IgD-negative memory B cell (primary cell): Measurements from ENCODE around the gene ORAI1. TPM values are rescaled to one million over a fixed set of nuclear protein-coding genes. Genes with fewer than 3 reads are reported as not detected.
A peak's percentile ranks its signal among the peaks of the same experiment; 100 is the strongest.
"Not testable (repeated sequence)": the region's sequence is repeated elsewhere in the genome, so short reads cannot be mapped to it uniquely, and the experiment has no call there.

Experiments used
- H3K27ac Mint-ChIP-seq, 3 donors: one replicate each; pipeline ENCODE4 v1.8.0; 2020 to 2022; ENCODE audit warnings: mild to moderate bottlenecking in 3 of 3, mixed read lengths in 3 of 3, moderate library complexity in 1 of 3
- H3K27me3 Mint-ChIP-seq: one replicate; pipeline ENCODE4 v1.8.0; 2021; ENCODE audit warnings: mixed read lengths
- H3K36me3 Mint-ChIP-seq: one replicate; pipeline ENCODE4 v1.8.0; 2020; ENCODE audit warnings: mild to moderate bottlenecking, mixed read lengths
- H3K4me1 Mint-ChIP-seq, 3 donors: one replicate each; pipeline ENCODE4 v1.8.0; 2020 to 2022; ENCODE audit warnings: mixed read lengths in 3 of 3, mild to moderate bottlenecking in 1 of 3
- H3K4me3 Mint-ChIP-seq, 4 donors: one replicate each; pipeline ENCODE4 v1.8.0; 2020 to 2022; ENCODE audit warnings: mild to moderate bottlenecking in 4 of 4, mixed read lengths in 4 of 4, moderate library complexity in 3 of 4
- H3K9me3 Mint-ChIP-seq, 3 donors: one replicate each; pipeline ENCODE4 v1.8.0; 2020 to 2021; ENCODE audit warnings: mixed read lengths in 3 of 3, mild to moderate bottlenecking in 1 of 3
- polyA plus RNA-seq: library from polyadenylated mRNA; unstranded; fragments of 300-500 nt; fragmentation: Illumina TruSeq; gene quantifications from one replicate; pipeline ENCODE4 v1.2.3, GENCODE V29; 2021

Gene ORAI1
- polyA plus RNA-seq, 1 donor from 2014 or later = 109 TPM

- Mint-ChIP-seq H3K27me3 (no peaks in the 10 kb centered on the region), H3K36me3 (peaks cover 4% of the 10 kb centered on the region), H3K4me1 (peaks cover 0 to 4% (median 3%) of the 10 kb centered on the region in 3 donors), H3K9me3 (no peaks in the 10 kb centered on the region), H3K27ac (peak overlapping the region in 1 of 3 donors; percentile 5), H3K4me3 (no peak overlapping the region)
These were observed 25.0 kb downstream of the ORAI1 start for GRCh38 chr12:121651320-121651719.

DNA sequence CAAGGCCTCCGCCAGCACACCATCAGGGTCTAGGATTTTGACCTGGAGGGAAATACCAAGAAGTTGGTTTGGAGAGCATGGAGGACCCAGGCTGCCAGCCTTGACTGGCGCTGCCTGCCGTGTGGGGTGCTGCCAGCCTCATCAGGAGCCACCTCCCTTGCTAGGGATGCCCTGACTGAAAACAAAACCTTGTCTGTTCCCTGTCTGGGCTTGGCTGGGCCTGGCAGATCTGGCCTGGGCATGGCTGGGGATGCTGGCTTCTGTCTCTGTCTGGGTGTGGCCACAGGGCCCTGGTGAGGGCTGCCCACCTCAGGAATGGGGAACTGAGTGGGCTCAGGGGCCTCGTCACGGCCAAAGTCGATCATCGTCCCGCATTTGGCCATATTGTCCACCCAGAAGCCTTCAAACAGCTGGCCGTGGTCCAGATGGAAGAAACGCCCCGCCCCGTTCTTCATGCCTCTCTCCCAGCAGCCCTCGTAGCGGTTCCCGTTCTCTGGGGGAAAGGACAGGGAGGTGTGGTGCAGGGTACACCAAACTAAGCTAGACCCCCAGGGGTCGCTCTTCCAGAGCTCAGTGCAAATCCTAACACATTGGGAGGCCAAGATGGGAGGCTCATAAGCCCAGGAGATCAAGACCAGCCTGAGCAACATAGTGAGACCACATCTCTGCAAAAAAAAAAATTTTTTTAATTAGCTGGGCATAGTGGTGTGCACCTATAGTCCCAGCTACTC, 26.6 kb downstream of the ORAI1 start:
- Mint-ChIP-seq H3K27ac (no peak overlapping the region), H3K4me1 (peaks cover 7 to 10% (median 10%) of the 10 kb centered on the region in 3 donors), H3K4me3 (no peak overlapping the region)

GRCh38 chr12:121653999-121654398, 27.7 kb downstream of the ORAI1 start:
- Mint-ChIP-seq H3K27ac (peak overlapping the region in 2 of 3 donors; percentile 55 to 80), H3K27me3 (no peaks in the 10 kb centered on the region), H3K9me3 (no peaks in the 10 kb centered on the region), H3K4me3 (no peak overlapping the region), H3K36me3 (peaks cover 1% of the 10 kb centered on the region), H3K4me1 (peaks cover 13 to 17% (median 17%) of the 10 kb centered on the region in 3 donors)

More for the DNA sequence above, 26.6 kb downstream of the ORAI1 start:
- no peaks in the 10 kb centered on the region for H3K9me3 Mint-ChIP-seq
- no peaks in the 10 kb centered on the region for H3K27me3 Mint-ChIP-seq
- H3K36me3 Mint-ChIP-seq = peaks cover 1% of the 10 kb centered on the region

GRCh38 chr12:121656122-121656521, 29.8 kb downstream of the ORAI1 start:
- Mint-ChIP-seq H3K36me3 (peaks cover 1% of the 10 kb centered on the region), H3K9me3 (no peaks in the 10 kb centered on the region), H3K27me3 (no peaks in the 10 kb centered on the region), H3K4me1 (peaks cover 19 to 22% (median 21%) of the 10 kb centered on the region in 3 donors), H3K27ac (no peak overlapping the region), H3K4me3 (peak overlapping the region in 1 of 4 donors; percentile 49)

DNA sequence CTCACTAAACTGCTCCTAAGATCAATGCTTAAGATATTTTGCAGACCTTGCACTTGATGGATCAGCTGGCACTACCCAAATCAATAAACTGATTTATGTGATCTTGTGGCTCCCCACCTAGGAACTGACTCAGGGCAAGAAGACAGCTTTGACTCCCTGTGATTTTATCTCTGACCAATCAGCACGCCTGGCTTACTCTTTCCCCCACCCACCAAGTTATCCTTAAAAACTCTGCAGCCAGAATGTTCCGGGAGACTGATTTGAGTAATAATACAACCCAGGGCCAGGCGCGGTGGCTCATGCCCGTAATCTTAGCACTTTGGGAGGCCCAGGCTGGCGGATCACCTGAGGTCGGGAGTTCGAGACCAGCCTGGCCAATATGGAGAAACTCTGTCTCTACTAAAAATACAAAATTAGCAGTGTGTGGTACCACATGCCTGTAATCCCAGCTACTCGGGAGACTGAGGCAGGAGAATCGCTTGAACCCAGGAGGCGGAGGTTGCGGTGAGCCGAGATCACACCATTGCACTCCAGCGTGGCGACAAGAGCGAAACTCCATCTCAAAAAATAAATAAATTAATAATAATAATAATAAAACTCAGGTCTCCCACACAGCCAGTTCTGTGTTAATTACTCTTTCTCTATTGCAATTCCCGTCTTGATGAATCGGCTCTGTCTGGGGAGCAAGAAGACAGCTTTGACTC, 31.1 kb downstream of the ORAI1 start:
- Mint-ChIP-seq H3K4me1 (peaks cover 19 to 22% (median 21%) of the 10 kb centered on the region in 3 donors), H3K4me3 (peak overlapping the region in 3 of 4 donors; percentile 41 to 89 (median 47)), H3K27me3 (no peaks in the 10 kb centered on the region), H3K9me3 (no peaks in the 10 kb centered on the region), H3K27ac (peak overlapping the region; percentile 81 to 89 (median 86)), H3K36me3 (peaks cover 1% of the 10 kb centered on the region)

GRCh38 chr12:121661353-121662105, 35.2 kb downstream of the ORAI1 start:
- not testable (repeated sequence) for H3K27me3 Mint-ChIP-seq
- H3K27ac Mint-ChIP-seq = peak overlapping the region in 2 of 3 donors; percentile 25 to 39

GRCh38 chr12:121663610-121663929, 37.2 kb downstream of the ORAI1 start:
- Mint-ChIP-seq H3K36me3 (no peaks in the 10 kb centered on the region), H3K4me3 (peak overlapping the region; percentile 93 to 97 (median 96)), H3K4me1 (peaks cover 26 to 35% (median 30%) of the 10 kb centered on the region in 3 donors), H3K27me3 (no peaks in the 10 kb centered on the region), H3K9me3 (no peaks in the 10 kb centered on the region), H3K27ac (peak overlapping the region; percentile 88 to 98 (median 94))

More at GRCh38 chr12:121661353-121662105, 35.2 kb downstream of the ORAI1 start:
- H3K36me3 Mint-ChIP-seq, H3K9me3 Mint-ChIP-seq: not testable (repeated sequence)
- H3K4me1 Mint-ChIP-seq = peaks cover 31 to 41% (median 41%) of the 10 kb centered on the region in 3 donors
- H3K4me3 Mint-ChIP-seq = peak overlapping the region in 2 of 4 donors; percentile 28 to 63

- peaks cover 21 to 30% (median 30%) of the 10 kb centered on the region in 3 donors for H3K4me1 Mint-ChIP-seq
- not testable (repeated sequence) for H3K27me3 Mint-ChIP-seq, H3K36me3 Mint-ChIP-seq, H3K9me3 Mint-ChIP-seq
- peak overlapping the region in 2 of 3 donors; percentile 78 to 83 for H3K27ac Mint-ChIP-seq
- H3K4me3 Mint-ChIP-seq = peak overlapping the region in 2 of 4 donors; percentile 67 to 75
These were observed 40.5 kb downstream of the ORAI1 start for GRCh38 chr12:121666829-121667228.

DNA sequence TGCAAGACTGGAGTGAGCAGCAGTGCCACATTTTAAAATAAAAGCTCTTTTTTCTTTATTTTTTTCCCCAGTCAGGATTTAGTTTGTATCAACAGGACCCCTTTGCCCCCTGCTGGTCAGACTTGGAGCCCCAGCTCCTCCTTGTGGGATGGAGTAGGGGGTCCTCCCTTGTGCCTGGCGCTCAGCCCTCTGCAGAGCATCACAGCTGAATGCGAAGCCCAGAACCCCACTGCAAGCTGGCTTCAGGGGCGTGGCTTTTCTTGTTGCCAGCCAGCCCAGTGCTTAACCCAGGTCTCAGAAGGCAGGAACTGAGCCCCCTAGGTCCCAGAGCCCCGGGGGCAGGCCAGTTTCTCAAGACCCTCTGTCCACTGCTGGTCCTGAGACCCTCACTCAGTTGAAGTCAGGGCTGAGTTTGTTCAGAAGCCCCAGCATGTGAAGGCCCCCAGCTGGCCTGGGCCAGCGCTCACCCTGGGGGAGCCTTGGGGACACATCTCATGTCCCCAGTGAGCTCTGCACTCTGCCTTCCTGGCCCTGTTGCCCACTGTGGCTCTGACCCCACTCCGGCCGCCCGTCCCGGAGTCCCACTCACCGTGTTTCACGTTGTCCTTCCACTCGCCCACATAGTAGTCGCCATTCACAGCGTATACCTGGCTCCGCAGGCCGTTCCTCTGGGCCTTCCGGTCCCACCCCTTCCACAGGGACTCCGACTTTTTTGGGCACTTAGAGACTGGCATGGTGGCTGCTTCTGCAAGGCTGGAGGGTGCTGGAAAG, 42.6 kb downstream of the ORAI1 start:
- no peaks in the 10 kb centered on the region for H3K36me3 Mint-ChIP-seq
- no peaks in the 10 kb centered on the region for H3K9me3 Mint-ChIP-seq
- peaks cover 1% of the 10 kb centered on the region for H3K27me3 Mint-ChIP-seq
- H3K4me3 Mint-ChIP-seq = peak overlapping the region in 1 of 4 donors; percentile 69
- H3K4me1 Mint-ChIP-seq = peaks cover 28 to 38% (median 36%) of the 10 kb centered on the region in 3 donors
- peak overlapping the region; percentile 59 to 90 (median 81) for H3K27ac Mint-ChIP-seq

DNA sequence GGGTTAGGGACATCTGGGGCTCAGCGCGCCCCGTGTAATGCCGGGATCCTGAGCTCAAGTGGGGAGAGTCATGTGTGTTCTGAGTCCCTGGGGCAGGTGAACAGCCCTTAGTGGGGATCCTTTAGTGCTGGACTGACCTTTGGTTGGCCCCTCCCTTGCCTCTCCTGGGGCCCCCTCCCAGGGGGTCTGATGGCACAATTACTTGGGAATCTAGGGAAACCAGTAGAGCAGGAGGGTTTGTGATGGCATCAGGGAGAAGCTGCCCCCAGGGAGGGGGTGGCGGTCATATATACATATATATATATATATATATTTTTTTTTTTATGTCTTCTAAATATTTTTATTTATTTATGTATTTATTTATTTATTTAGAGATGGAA, 43.2 kb downstream of the ORAI1 start, which contains the start of gene MORN3:
MORN3 (minus strand) TSS at position 134 of the 380 bp plus-strand sequence. CDS start 171 bp downstream, outside the sequence.
- H3K36me3 Mint-ChIP-seq = no peaks in the 10 kb centered on the region
- no peaks in the 10 kb centered on the region for H3K9me3 Mint-ChIP-seq
- H3K27me3 Mint-ChIP-seq = peaks cover 1% of the 10 kb centered on the region
- H3K4me1 Mint-ChIP-seq = peaks cover 24 to 34% (median 33%) of the 10 kb centered on the region in 3 donors
- peak within 1 kb of the TSS; percentile 59 to 90 (median 81) for H3K27ac Mint-ChIP-seq
- H3K4me3 Mint-ChIP-seq = peak within 1 kb of the TSS in 1 of 4 donors; percentile 69

GRCh38 chr12:121673013-121673511, 46.7 kb downstream of the ORAI1 start:
- peaks cover 15 to 20% (median 18%) of the 10 kb centered on the region in 3 donors for H3K4me1 Mint-ChIP-seq
- peak overlapping the region; percentile 87 to 97 (median 94) for H3K4me3 Mint-ChIP-seq
- H3K36me3 Mint-ChIP-seq = peaks cover 1% of the 10 kb centered on the region
- no peaks in the 10 kb centered on the region for H3K9me3 Mint-ChIP-seq
- peaks cover 1% of the 10 kb centered on the region for H3K27me3 Mint-ChIP-seq
- H3K27ac Mint-ChIP-seq = peak overlapping the region; percentile 99 to 100 (median 100)

DNA sequence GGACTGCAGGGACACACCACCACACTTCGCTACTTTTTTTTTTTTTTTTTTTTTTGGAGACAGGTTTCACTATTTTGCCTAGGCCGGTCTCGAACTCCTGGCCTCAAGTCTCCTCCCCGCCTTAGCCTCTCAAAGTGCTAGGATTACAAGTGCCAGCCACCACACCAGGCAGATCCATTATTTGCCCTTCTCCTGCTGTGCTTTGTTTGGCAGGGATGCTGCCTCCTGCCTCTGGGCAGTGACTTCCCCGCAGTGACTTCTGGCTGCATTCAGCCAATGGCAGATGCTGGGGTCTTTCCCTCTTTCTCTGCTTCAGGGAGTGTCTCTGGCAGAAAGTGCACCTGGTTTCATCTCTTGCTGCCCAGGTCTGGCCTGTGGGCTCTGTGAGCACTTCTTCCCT, 49.9 kb downstream of the ORAI1 start:
- peaks cover 13 to 17% (median 15%) of the 10 kb centered on the region in 3 donors for H3K4me1 Mint-ChIP-seq
- peaks cover 1% of the 10 kb centered on the region for H3K27me3 Mint-ChIP-seq
- H3K4me3 Mint-ChIP-seq = peak overlapping the region in 1 of 4 donors; percentile 55
- H3K9me3 Mint-ChIP-seq = no peaks in the 10 kb centered on the region
- H3K27ac Mint-ChIP-seq = peak overlapping the region in 1 of 3 donors; percentile 77
- peaks cover 1% of the 10 kb centered on the region for H3K36me3 Mint-ChIP-seq

- no peaks in the 10 kb centered on the region for H3K27me3 Mint-ChIP-seq
- H3K27ac Mint-ChIP-seq = peak overlapping the region in 1 of 3 donors; percentile 48
- H3K9me3 Mint-ChIP-seq = no peaks in the 10 kb centered on the region
- peak overlapping the region in 1 of 4 donors; percentile 43 for H3K4me3 Mint-ChIP-seq
- H3K36me3 Mint-ChIP-seq = peaks cover 1% of the 10 kb centered on the region
- peaks cover 5 to 10% (median 7%) of the 10 kb centered on the region in 3 donors for H3K4me1 Mint-ChIP-seq
These were observed 52.0 kb downstream of the ORAI1 start for GRCh38 chr12:121678305-121678704.
